ENCODE measurements around the gene LY6G6C. TPM values are rescaled to one million over a fixed set of nuclear protein-coding genes. Genes with fewer than 3 reads are reported as not detected.
A peak's percentile ranks its signal among the peaks of the same experiment; 100 is the strongest.

Gene LY6G6C
- total RNA-seq, 1 donor from 2014 or later: not detected

- TF ChIP-seq CTCF (IDR thresholded peaks at IDR 0.05; ENCODE audit: insufficient read depth, low read length, poor library complexity, severe bottlenecking): no peak
- H3K36me3 ChIP-seq (ENCODE audit: control insufficient read depth, insufficient read depth, low read length): no peaks in the 10 kb centered on the region
- no peak overlapping the region for H3K4me3 ChIP-seq (ENCODE audit: low read depth, low read length)
- H3K27me3 ChIP-seq (ENCODE audit: control insufficient read depth, insufficient read depth, low read length): no peaks in the 10 kb centered on the region
- no peak for DNase-seq (ENCODE audit: low read depth)
These were observed 27.9 kb upstream of the LY6G6C start for GRCh38 chr6:31749301-31750036.

- no peak for TF ChIP-seq CTCF (IDR thresholded peaks at IDR 0.05; ENCODE audit: insufficient read depth, low read length, poor library complexity, severe bottlenecking)
- Histone ChIP-seq H3K4me3 (ENCODE audit: low read depth, low read length) (no peak overlapping the region), H3K27me3 (ENCODE audit: control insufficient read depth, insufficient read depth, low read length) (no peaks in the 10 kb centered on the region), H3K36me3 (ENCODE audit: control insufficient read depth, insufficient read depth, low read length) (peaks cover 2% of the 10 kb centered on the region)
- DNase-seq (ENCODE audit: low read depth): no peak
These were observed 22.9 kb upstream of the LY6G6C start for GRCh38 chr6:31744422-31744821.

GRCh38 chr6:31742894-31743293, 21.3 kb upstream of the LY6G6C start:
- no peaks in the 10 kb centered on the region for H3K27me3 ChIP-seq (ENCODE audit: control insufficient read depth, insufficient read depth, low read length)
- H3K4me3 ChIP-seq (ENCODE audit: low read depth, low read length): no peak overlapping the region
- TF ChIP-seq CTCF (IDR thresholded peaks at IDR 0.05; ENCODE audit: insufficient read depth, low read length, poor library complexity, severe bottlenecking): no peak
- no peak for DNase-seq (ENCODE audit: low read depth)
- H3K36me3 ChIP-seq (ENCODE audit: control insufficient read depth, insufficient read depth, low read length): peaks cover 2% of the 10 kb centered on the region

- H3K4me3 ChIP-seq (ENCODE audit: low read depth, low read length): no peak overlapping the region
- H3K27me3 ChIP-seq (ENCODE audit: control insufficient read depth, insufficient read depth, low read length): no peaks in the 10 kb centered on the region
- DNase-seq (ENCODE audit: low read depth): no peak
- H3K36me3 ChIP-seq (ENCODE audit: control insufficient read depth, insufficient read depth, low read length): peaks cover 2% of the 10 kb centered on the region
- TF ChIP-seq CTCF (IDR thresholded peaks at IDR 0.05; ENCODE audit: insufficient read depth, low read length, poor library complexity, severe bottlenecking): no peak
These were observed 20.3 kb upstream of the LY6G6C start for GRCh38 chr6:31741815-31742214.

GRCh38 chr6:31740397-31741223, 19.1 kb upstream of the LY6G6C start:
- peaks cover 2% of the 10 kb centered on the region for H3K36me3 ChIP-seq (ENCODE audit: control insufficient read depth, insufficient read depth, low read length)
- peak overlapping the region; percentile 50 for H3K4me3 ChIP-seq (ENCODE audit: low read depth, low read length)
- TF ChIP-seq CTCF (IDR thresholded peaks at IDR 0.05; ENCODE audit: insufficient read depth, low read length, poor library complexity, severe bottlenecking): no peak
- H3K27me3 ChIP-seq (ENCODE audit: control insufficient read depth, insufficient read depth, low read length): no peaks in the 10 kb centered on the region
- no peak for DNase-seq (ENCODE audit: low read depth)
